Fibroblast of pulmonary artery (primary cell): ENCODE data around the gene ATP2B2.

Experiments used
- DNase-seq: peaks from one replicate; pipeline ENCODE4 v3.0.0-alpha.2; 2010; ENCODE audit warnings: low read depth
- H3K4me3 ChIP-seq: replicated peaks from 2 replicates; pipeline ENCODE4 v1.5.1; 2011; ENCODE audit warnings: low read depth, mild to moderate bottlenecking, control low read depth, low read length, moderate library complexity
- CTCF ChIP-seq: IDR thresholded peaks from 2 replicates; pipeline ENCODE4 v1.5.1; 2011; ENCODE audit warnings: mild to moderate bottlenecking, control low read depth, low read length, inconsistent platforms; ENCODE audit errors: missing control alignments

The ATP2B2 gene

GRCh38 chr3:10508235-10508618 lies 2.8 kb upstream of the ATP2B2 start:
- DNase-seq: no peak
- H3K4me3 ChIP-seq: no peak overlapping the region
- no peak for TF ChIP-seq CTCF

DNA sequence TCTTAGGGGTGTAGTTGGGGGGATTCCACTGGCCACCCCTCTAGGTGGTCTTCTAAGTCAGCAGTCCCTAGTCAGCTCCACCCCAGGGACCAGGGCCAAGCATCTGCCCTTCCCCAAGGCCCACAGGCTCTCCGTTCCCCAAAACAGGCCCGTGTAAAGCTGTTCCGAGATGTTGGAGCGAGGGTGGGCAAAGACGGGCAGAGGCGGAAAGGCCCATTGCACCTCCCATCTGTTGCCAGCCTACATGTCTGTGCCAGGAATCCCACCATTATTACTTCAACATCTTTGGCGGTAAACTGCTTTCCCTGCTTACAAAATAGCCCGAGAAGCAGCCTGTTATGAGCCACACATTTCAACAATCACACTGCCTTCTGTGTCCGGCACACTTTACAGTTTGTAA lies 1.9 kb upstream of the ATP2B2 start:
- no peak for DNase-seq
- no peak overlapping the region for H3K4me3 ChIP-seq
- no peak for TF ChIP-seq CTCF

DNA sequence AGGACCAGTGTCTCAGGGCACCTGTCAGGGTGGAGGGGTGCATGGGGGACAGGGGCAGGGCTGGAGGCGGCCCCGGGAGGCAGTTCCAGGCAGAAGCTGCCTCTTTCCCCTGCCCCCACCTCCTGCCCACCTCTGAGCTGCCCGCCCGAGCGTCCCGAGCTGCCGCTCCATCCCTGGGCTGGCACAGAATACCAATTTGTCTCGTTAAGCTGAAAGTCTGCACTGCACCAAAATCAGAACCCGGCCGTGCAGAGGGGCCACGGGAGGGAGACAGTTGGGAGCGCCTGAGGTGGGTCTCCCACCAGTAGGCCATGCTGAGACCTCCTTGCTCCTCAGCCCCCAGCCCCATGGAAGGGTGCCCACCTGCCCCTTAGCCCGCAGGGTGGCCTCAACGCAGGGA lies 1.3 kb upstream of the ATP2B2 start:
- DNase-seq: no peak
- TF ChIP-seq CTCF: no peak
- no peak overlapping the region for H3K4me3 ChIP-seq

- TF ChIP-seq CTCF: no peak
- H3K4me3 ChIP-seq: no peak overlapping the region
- DNase-seq: no peak
Measured at GRCh38 chr3:10505791-10506585, 602 bp upstream of the ATP2B2 start.

DNA sequence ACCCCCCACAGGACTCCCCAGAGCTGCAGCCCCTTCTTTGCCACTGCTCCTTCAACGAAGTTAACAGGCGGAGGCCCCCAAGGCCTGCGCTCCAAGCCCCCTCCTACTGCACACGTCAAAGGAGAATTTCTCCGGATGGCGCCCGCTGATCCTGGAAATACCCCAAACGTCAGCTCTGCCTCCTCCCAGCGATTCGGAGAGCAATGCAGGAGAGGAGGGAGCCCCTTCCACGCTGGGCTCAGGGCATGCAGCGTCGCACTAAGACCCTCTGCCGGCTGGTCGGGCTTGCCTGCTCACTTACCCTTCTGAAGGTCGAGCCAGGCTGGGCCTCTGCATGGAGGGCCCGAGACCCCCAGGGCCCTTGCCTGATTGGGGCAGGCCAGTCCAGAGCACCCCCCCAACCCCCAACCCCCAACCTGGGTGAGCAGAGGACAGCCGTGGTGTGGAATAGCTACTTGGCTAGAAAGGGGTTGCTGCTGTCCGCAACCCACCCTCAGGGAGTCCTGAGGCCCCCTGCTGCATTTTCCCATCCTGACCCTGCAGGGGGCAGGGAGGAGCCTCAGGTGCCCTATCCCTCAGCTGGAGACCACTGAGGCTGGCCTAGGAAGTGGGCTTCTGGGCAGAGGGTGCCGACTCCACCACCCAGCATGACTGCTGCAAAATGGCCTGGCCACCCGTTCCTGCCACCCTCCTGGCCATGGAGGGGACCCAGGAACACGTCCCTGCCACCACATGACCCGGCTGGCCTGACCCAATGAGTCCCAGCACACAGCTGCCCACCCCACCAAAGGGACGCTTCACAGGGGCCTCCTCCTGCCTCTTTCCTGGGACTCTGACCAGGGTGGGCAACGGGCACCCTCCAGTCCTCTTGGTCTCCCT lies 976 bp downstream of the ATP2B2 start:
- no peak overlapping the region for H3K4me3 ChIP-seq
- no peak for DNase-seq
- no peak for TF ChIP-seq CTCF

GRCh38 chr3:10503217-10503796 lies 2.1 kb downstream of the ATP2B2 start:
- TF ChIP-seq CTCF: no peak
- H3K4me3 ChIP-seq: no peak overlapping the region
- no peak for DNase-seq
